ENCODE data around the gene UBL7.

Gene UBL7

GRCh38 chr15:74470631-74471395 lies 9.9 kb upstream of the UBL7 start:
- Histone ChIP-seq H3K27me3 (ENCODE audit: insufficient read depth, poor library complexity, severe bottlenecking) (no peaks in the 10 kb centered on the region), H3K27ac (replicated peaks) (no peak overlapping the region), H3K4me3 (replicated peaks; ENCODE audit: insufficient read depth, low read length) (no peak overlapping the region)
- no peak for TF ChIP-seq GABPA (IDR thresholded peaks at IDR 0.05; ENCODE audit: low read depth)
- TF ChIP-seq REST (IDR thresholded peaks at IDR 0.05; ENCODE audit: insufficient replicate concordance, low read depth): no peak
- TF ChIP-seq POLR2AphosphoS5 (IDR thresholded peaks at IDR 0.05; ENCODE audit: low read depth): no peak
- TF ChIP-seq SPI1 (IDR thresholded peaks at IDR 0.05; ENCODE audit: borderline replicate concordance, low read depth): no peak
- peak; percentile 12 to 38 for DNase-seq (ENCODE audit: low read depth in 1 of 2, low spot score in 1 of 2)

- Histone ChIP-seq H3K27me3 (ENCODE audit: insufficient read depth, poor library complexity, severe bottlenecking) (no peaks in the 10 kb centered on the region), H3K4me3 (replicated peaks; ENCODE audit: insufficient read depth, low read length) (no peak overlapping the region), H3K27ac (replicated peaks) (no peak overlapping the region)
- DNase-seq (ENCODE audit: low read depth in 1 of 2, low spot score in 1 of 2): no peak
- TF ChIP-seq CTCF (IDR thresholded peaks at IDR 0.05; ENCODE audit: insufficient read depth, low read length) (no peak), POLR2AphosphoS5 (IDR thresholded peaks at IDR 0.05; ENCODE audit: low read depth) (no peak), REST (IDR thresholded peaks at IDR 0.05; ENCODE audit: insufficient replicate concordance, low read depth) (no peak), SPI1 (IDR thresholded peaks at IDR 0.05; ENCODE audit: borderline replicate concordance, low read depth) (no peak), GABPA (IDR thresholded peaks at IDR 0.05; ENCODE audit: low read depth) (no peak)
Measured at GRCh38 chr15:74468341-74469032, 7.5 kb upstream of the UBL7 start.

GRCh38 chr15:74466570-74466969 lies 5.6 kb upstream of the UBL7 start:
- no peak for TF ChIP-seq REST (IDR thresholded peaks at IDR 0.05; ENCODE audit: insufficient replicate concordance, low read depth)
- H3K27me3 ChIP-seq (ENCODE audit: insufficient read depth, poor library complexity, severe bottlenecking): no peaks in the 10 kb centered on the region
- no peak for DNase-seq (ENCODE audit: low read depth in 1 of 2, low spot score in 1 of 2)
- no peak overlapping the region for H3K27ac ChIP-seq (replicated peaks)
- no peak overlapping the region for H3K4me3 ChIP-seq (replicated peaks; ENCODE audit: insufficient read depth, low read length)

GRCh38 chr15:74464897-74465296 lies 3.9 kb upstream of the UBL7 start:
- Histone ChIP-seq H3K27me3 (ENCODE audit: insufficient read depth, poor library complexity, severe bottlenecking) (no peaks in the 10 kb centered on the region), H3K4me3 (replicated peaks; ENCODE audit: insufficient read depth, low read length) (no peak overlapping the region), H3K27ac (replicated peaks) (no peak overlapping the region)
- TF ChIP-seq GABPA (IDR thresholded peaks at IDR 0.05; ENCODE audit: low read depth): no peak
- no peak for TF ChIP-seq CTCF (IDR thresholded peaks at IDR 0.05; ENCODE audit: insufficient read depth, low read length)
- no peak for TF ChIP-seq SPI1 (IDR thresholded peaks at IDR 0.05; ENCODE audit: borderline replicate concordance, low read depth)
- TF ChIP-seq REST (IDR thresholded peaks at IDR 0.05; ENCODE audit: insufficient replicate concordance, low read depth): no peak
- no peak for TF ChIP-seq POLR2AphosphoS5 (IDR thresholded peaks at IDR 0.05; ENCODE audit: low read depth)
- no peak for DNase-seq (ENCODE audit: low read depth in 1 of 2, low spot score in 1 of 2)
